Measurements from ENCODE around the gene EXOC2.

EXOC2 gene

GRCh38 chr6:530425-530824 lies 162.5 kb downstream of the EXOC2 start:
- H3K4me3 ChIP-seq (ENCODE audit: low read depth, low read length), result no peak overlapping the region
- no peak for TF ChIP-seq CTCF (IDR thresholded peaks at IDR 0.05; ENCODE audit: low read depth, low read length)

- H3K4me3 ChIP-seq (ENCODE audit: low read depth, low read length), result no peak overlapping the region
- no peak for TF ChIP-seq CTCF (IDR thresholded peaks at IDR 0.05; ENCODE audit: low read depth, low read length)
Measured at GRCh38 chr6:528989-529388, 163.9 kb downstream of the EXOC2 start.

- no peak for TF ChIP-seq CTCF (IDR thresholded peaks at IDR 0.05; ENCODE audit: low read depth, low read length)
Measured at GRCh38 chr6:527989-528673, 164.8 kb downstream of the EXOC2 start.

GRCh38 chr6:524803-525202 lies 168.1 kb downstream of the EXOC2 start:
- H3K4me3 ChIP-seq (ENCODE audit: low read depth, low read length), result no peak overlapping the region

More at GRCh38 chr6:527989-528673, 164.8 kb downstream of the EXOC2 start:
- H3K4me3 ChIP-seq (ENCODE audit: low read depth, low read length), result no peak overlapping the region

GRCh38 chr6:520820-521219 lies 172.1 kb downstream of the EXOC2 start:
- TF ChIP-seq CTCF (IDR thresholded peaks at IDR 0.05; ENCODE audit: low read depth, low read length), result no peak
- H3K4me3 ChIP-seq (ENCODE audit: low read depth, low read length), result no peak overlapping the region

More at GRCh38 chr6:524803-525202, 168.1 kb downstream of the EXOC2 start:
- no peak for TF ChIP-seq CTCF (IDR thresholded peaks at IDR 0.05; ENCODE audit: low read depth, low read length)

- H3K4me3 ChIP-seq (ENCODE audit: low read depth, low read length), result no peak overlapping the region
- no peak for TF ChIP-seq CTCF (IDR thresholded peaks at IDR 0.05; ENCODE audit: low read depth, low read length)
Measured at GRCh38 chr6:518218-518617, 174.7 kb downstream of the EXOC2 start.

GRCh38 chr6:516213-516612 lies 176.7 kb downstream of the EXOC2 start:
- H3K4me3 ChIP-seq (ENCODE audit: low read depth, low read length), result no peak overlapping the region
- no peak for TF ChIP-seq CTCF (IDR thresholded peaks at IDR 0.05; ENCODE audit: low read depth, low read length)

Data from WI38 (cell line).